OCI-LY1 (cell line): ENCODE results near the gene FRMD4A.

Source experiments
- H2AFZ ChIP-seq: fragments of 200-600 bp; sonication (generic), shearing (Covaris generic); 2 replicates; pipeline ENCODE4 v1.6.0; 2014; ENCODE audit warnings: antibody characterized with exemption, mild to moderate bottlenecking, low read length
- H3F3A ChIP-seq: fragments of 200-600 bp; sonication (generic), shearing (Covaris generic); 2 replicates; pipeline ENCODE4 v1.6.0; 2014; ENCODE audit warnings: mild to moderate bottlenecking, antibody characterized with exemption, low read length, moderate library complexity; ENCODE audit not compliant: insufficient read depth
- H3K27ac ChIP-seq: fragments of 200-600 bp; sonication (generic); 2 replicates; pipeline ENCODE4 v1.5.1; 2014; ENCODE audit warnings: low read length, mixed run types, mild to moderate bottlenecking, low read depth; ENCODE audit not compliant: poor library complexity, severe bottlenecking
- H3K27me3 ChIP-seq: fragments of 200-600 bp; sonication (generic); 2 replicates; pipeline ENCODE4 v1.6.0; 2014; ENCODE audit warnings: antibody characterized with exemption, mild to moderate bottlenecking, low read length, moderate library complexity; ENCODE audit not compliant: insufficient read depth
- H3K36me3 ChIP-seq: fragments of 200-600 bp; sonication (generic); 2 replicates; pipeline ENCODE4 v1.6.1; 2014; ENCODE audit warnings: mild to moderate bottlenecking, antibody characterized with exemption, low read length, moderate library complexity, mixed read lengths; ENCODE audit not compliant: insufficient read depth
- H3K4me1 ChIP-seq: fragments of 200-600 bp; sonication (generic); 2 replicates; pipeline ENCODE4 v1.5.1; 2014; ENCODE audit warnings: mild to moderate bottlenecking, low read length, moderate library complexity; ENCODE audit not compliant: insufficient read depth, severe bottlenecking
- H3K4me2 ChIP-seq: fragments of 200-600 bp; sonication (generic), shearing (Covaris generic); 2 replicates; pipeline ENCODE4 v1.6.1; 2014; ENCODE audit warnings: low read length
- H3K4me3 ChIP-seq: fragments of 200-600 bp; sonication (generic); 2 replicates; pipeline ENCODE4 v1.5.1; 2014; ENCODE audit warnings: low read length, low read depth, mild to moderate bottlenecking, mixed read lengths; ENCODE audit not compliant: poor library complexity, severe bottlenecking
- H3K79me2 ChIP-seq: fragments of 200-600 bp; shearing (Covaris generic); 2 replicates; pipeline ENCODE4 v1.6.1; 2016; ENCODE audit warnings: mixed run types, low read length, mixed read lengths; ENCODE audit not compliant: insufficient read depth
- H3K9ac ChIP-seq: fragments of 200-600 bp; sonication (generic), shearing (Covaris generic); 2 replicates; pipeline ENCODE4 v1.6.1; 2014; ENCODE audit warnings: mild to moderate bottlenecking, low read length, mixed read lengths
- H3K9me2 ChIP-seq: fragments of 200-600 bp; sonication (generic), shearing (Covaris generic); 2 replicates; pipeline ENCODE4 v1.6.1; 2014; ENCODE audit warnings: low read depth, mild to moderate bottlenecking, low read length, mixed read lengths
- H3K9me3 ChIP-seq: fragments of 200-600 bp; shearing (Covaris generic); 2 replicates; pipeline ENCODE4 v1.6.1; 2014; ENCODE audit warnings: low read length, mixed read lengths
- H4K20me1 ChIP-seq: fragments of 200-600 bp; sonication (generic), shearing (Covaris generic); 2 replicates; pipeline ENCODE4 v1.6.0; 2016; ENCODE audit warnings: mild to moderate bottlenecking, low read length; ENCODE audit not compliant: insufficient read depth
- CTCF ChIP-seq: fragments of 200-600 bp; sonication (generic), shearing (Covaris generic); IDR thresholded peaks from 2 replicates; pipeline ENCODE4 v1.5.1; 2017; ENCODE audit warnings: mild to moderate bottlenecking, antibody characterized with exemption, low read length, moderate library complexity, mixed read lengths
- EZH2 ChIP-seq: fragments of 200-600 bp; sonication (generic), shearing (Covaris generic); IDR thresholded peaks from 2 replicates; pipeline ENCODE4 v1.8.0; 2017; ENCODE audit warnings: borderline replicate concordance, mixed run types, mild to moderate bottlenecking, antibody characterized with exemption, low read length, moderate library complexity, mixed read lengths

Gene FRMD4A

GRCh38 chr10:13869295-13869664 lies 461.4 kb downstream of the FRMD4A start:
- H3K9ac ChIP-seq, result no peak overlapping the region

GRCh38 chr10:13868528-13869294 lies 462.0 kb downstream of the FRMD4A start:
- H4K20me1 ChIP-seq, result no peaks in the 10 kb centered on the region
- no peaks in the 10 kb centered on the region for H3K9me3 ChIP-seq
- no peak overlapping the region for H2AFZ ChIP-seq
- H3K27ac ChIP-seq, result no peak overlapping the region
- no peaks in the 10 kb centered on the region for H3K36me3 ChIP-seq
- H3K9me2 ChIP-seq, result no peaks in the 10 kb centered on the region
- no peaks in the 10 kb centered on the region for H3F3A ChIP-seq
- no peak overlapping the region for H3K4me3 ChIP-seq
- TF ChIP-seq CTCF, result no peak
- TF ChIP-seq EZH2, result no peak
- no peaks in the 10 kb centered on the region for H3K27me3 ChIP-seq
- no peak overlapping the region for H3K9ac ChIP-seq
- H3K79me2 ChIP-seq, result no peaks in the 10 kb centered on the region
- no peaks in the 10 kb centered on the region for H3K4me1 ChIP-seq
- H3K4me2 ChIP-seq, result no peak overlapping the region

More at GRCh38 chr10:13869295-13869664, 461.4 kb downstream of the FRMD4A start:
- TF ChIP-seq EZH2, result no peak
- no peak for TF ChIP-seq CTCF
- H4K20me1 ChIP-seq, result no peaks in the 10 kb centered on the region
- H3K36me3 ChIP-seq, result no peaks in the 10 kb centered on the region
- no peaks in the 10 kb centered on the region for H3K4me1 ChIP-seq
- H3K9me2 ChIP-seq, result no peaks in the 10 kb centered on the region
- no peak overlapping the region for H3K4me3 ChIP-seq
- H3K4me2 ChIP-seq, result no peak overlapping the region
- no peak overlapping the region for H3K27ac ChIP-seq
- no peaks in the 10 kb centered on the region for H3F3A ChIP-seq
- H3K9me3 ChIP-seq, result no peaks in the 10 kb centered on the region
- H3K27me3 ChIP-seq, result no peaks in the 10 kb centered on the region
- no peaks in the 10 kb centered on the region for H3K79me2 ChIP-seq
- no peak overlapping the region for H2AFZ ChIP-seq

- Histone ChIP-seq H3K9me3 (no peaks in the 10 kb centered on the region), H3F3A (no peaks in the 10 kb centered on the region), H3K4me1 (no peaks in the 10 kb centered on the region), H2AFZ (no peak overlapping the region), H3K9ac (no peak overlapping the region), H3K36me3 (no peaks in the 10 kb centered on the region), H4K20me1 (no peaks in the 10 kb centered on the region), H3K4me3 (no peak overlapping the region), H3K27me3 (no peaks in the 10 kb centered on the region), H3K4me2 (no peak overlapping the region), H3K79me2 (no peaks in the 10 kb centered on the region), H3K27ac (no peak overlapping the region), H3K9me2 (no peaks in the 10 kb centered on the region)
- no peak for TF ChIP-seq EZH2
- TF ChIP-seq CTCF, result no peak
These were observed 462.9 kb downstream of the FRMD4A start for GRCh38 chr10:13867822-13868221.
